ENCODE results near the gene MOB1B.
"Not testable (repeated sequence)": the region's sequence is repeated elsewhere in the genome, so short reads cannot be mapped to it uniquely, and the experiment has no call there.

MOB1B gene

DNA sequence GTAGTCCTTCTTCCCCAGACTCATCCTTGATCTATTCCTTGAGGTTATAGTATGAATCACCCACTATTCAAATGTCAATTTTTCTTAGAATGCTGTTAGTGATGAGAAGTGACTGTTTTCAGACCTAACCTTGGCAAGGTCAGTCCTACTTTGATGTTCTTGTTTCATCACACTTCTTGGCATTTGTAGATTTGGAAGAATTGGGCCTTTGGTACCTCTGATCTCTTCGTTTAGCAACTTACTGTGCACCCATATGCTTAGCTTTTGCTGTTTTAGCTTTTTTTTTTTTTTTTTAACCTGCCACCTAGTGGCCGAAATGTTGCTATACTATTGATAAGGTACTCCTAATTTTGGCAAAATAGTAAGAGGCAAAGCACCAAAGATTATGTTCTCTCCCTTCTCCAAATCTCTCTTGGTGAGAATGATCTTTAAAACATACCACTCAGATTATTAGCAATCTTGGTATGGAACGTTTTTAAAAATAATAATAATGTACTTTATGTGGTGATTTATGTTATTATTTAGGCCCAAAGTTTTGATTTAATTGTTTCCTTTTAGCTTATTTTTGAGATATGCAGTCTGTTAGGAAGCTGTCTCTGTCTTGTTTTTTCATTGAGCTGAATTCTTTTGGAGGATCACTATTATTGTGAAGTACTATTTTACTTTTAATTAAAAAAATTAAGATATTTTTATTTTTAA, 107.9 kb downstream of the MOB1B start:
- DNase-seq: peak; percentile 56

DNA sequence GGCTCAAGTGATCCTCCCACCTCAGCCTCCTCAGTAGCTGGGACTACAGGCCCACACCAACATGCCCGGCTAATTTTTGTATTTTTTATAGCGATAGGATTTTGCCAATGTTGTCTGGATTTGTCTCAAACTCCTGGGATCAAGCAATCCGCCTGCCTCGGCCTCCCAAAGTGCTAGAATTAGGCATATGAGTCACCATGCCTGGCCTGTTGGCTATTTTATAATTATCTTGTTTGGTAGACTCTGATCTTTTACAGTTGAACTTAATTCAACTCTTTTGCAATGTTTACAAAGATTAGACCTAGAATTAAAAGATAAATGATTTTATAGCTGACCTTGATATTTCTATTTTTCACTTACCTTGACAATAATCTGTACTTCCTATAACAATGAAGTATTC, 109.3 kb downstream of the MOB1B start:
- DNase-seq: no peak

DNA sequence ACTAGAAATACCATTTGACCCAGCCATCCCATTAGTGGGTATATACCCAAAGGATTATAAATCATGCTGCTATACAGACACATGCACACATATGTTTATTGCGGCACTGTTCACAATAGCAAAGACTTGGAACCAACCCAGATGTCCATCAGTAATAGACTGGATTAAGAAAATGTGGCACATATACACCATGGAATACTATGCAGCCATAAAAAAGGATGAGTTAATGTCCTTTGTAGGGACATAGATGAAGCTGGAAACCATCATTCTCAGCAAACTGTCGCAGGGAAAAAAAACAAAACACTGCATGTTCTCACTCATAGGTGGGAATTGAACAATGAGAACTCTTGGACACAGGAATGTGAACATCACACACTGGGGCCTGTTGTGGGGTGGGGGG, 115.2 kb downstream of the MOB1B start:
- DNase-seq: not testable (repeated sequence)

DNA sequence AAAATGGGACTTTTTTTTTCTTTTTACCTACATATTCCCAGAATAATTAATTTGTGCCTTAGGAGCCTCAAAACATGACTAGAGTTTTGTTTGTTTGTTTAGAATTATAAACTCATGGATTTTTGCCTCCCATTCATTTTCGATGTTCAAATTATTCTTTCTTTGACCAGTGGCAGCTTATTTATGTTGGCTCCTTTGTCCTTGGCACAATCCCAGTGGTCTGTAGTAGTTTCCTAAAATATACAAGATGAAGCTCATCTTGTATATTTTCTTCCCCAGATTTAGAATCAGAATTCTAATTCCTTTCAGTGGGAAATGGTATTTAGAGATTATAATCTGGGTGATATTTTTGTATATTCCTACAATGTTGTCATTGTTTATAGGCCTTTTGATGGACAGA, 118.4 kb downstream of the MOB1B start:
- no peak for DNase-seq

DNA sequence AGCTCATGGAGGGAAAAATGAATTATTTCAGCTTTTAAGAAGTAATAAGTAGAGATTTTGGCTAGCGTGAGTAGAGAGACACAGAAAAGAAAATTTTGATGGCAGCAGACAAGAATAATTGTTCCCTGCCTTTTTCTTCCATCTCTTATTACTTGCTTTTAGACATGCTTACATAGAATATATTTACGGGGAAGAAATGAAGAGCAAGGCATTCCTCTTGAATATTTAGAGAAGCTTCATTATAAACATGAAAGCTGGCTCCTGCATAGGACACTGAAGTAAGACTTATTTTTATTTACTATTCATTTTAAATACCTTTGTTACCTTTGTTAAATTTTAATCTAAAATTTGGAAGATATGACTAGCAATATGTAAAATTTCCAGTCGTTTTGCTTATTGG, 123.5 kb downstream of the MOB1B start:
- no peak for DNase-seq

DNA sequence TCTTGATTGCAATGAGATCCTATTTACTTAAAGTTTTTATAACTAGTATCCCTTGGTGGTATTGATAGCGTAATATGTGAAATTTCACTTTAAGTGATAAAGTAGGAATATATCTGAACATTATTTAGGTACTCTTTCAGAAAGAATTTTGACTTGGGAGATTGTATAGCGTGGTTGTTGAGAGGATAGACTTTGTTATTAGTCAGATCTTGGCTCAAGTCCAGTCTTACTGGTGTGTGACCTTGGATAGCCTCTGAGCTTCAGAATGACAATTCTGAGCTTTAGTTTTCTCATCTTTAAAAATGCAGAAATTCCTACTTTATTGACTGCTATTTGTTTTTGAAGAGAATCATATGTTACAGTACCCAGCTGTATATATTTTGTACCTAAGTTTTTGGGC, 123.9 kb downstream of the MOB1B start:
- DNase-seq: peak; percentile 27

DNA sequence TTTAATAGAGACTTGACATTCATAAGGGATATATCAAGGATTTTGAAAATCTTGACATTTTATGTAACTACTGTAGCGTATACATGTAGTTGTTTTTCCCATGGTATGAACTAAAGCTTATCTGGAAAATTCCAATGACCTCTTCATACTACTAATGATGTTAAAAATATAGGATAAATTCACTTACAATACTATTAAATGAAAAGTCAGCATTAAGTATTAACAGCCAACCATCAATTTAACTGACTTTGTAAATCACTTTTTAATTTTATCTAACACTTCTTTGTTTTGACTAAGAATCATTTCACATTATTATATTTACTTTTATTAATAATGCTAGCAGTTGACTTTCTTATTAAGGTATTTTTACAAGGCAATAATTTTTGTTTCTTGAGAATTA, 125.4 kb downstream of the MOB1B start:
- DNase-seq: no peak

DNA sequence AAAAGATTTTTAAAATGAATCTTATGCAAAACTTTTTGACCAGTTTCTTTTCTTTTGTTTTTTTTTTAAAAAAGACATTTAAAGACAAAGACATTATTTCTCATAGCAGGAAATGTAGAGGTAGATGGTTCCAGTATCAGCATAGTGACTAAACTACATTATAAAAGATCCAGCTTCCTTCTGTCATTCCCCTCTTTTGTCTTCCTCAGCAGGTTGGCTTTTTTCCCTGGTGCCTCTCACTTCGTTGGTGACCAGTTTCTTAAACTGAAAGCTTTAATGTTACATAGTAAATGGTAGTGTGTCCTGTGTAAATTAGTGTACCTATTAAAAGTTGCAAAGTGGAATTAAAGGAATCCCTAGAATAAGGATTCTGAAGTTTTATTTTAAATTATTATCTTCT, 127.3 kb downstream of the MOB1B start:
- no peak for DNase-seq

DNA sequence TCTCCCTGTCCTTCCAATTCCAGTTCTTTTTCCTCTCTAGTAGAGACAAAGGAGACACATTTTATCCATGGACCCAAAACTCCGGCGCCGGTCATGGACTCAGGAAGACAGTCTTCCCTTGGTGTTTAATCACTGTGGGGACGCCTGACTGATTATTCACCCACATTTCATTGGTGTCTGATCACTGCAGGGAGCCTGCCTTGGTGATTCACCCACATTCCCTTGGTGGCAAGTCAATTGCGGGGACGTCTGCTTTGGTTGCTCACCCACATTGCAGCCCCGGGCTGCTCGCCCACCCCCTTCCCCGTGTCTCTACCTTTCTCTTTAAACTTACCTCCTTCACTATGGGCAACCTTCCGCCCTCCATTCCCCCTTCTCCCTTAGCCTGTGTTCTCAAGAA, 129.9 kb downstream of the MOB1B start:
- DNase-seq: not testable (repeated sequence)

Measured in inflammatory macrophage treated with lipopolysaccharide for 4 hours (primary cell).